HAP-1 (cell line): Measurements from ENCODE around the gene DNAJA1.

Experiments
- DNase-seq, 2 experiments: peaks; one replicate each; pipeline ENCODE4 v3.0.0-alpha.2; 2016 to 2020; ENCODE audit warnings: low spot score in 2 of 2
- H3K27me3 ChIP-seq: fragments of 250-450 bp; sonication (Bioruptor Pico); 2 replicates; pipeline ENCODE4 v1.5.1; 2020; ENCODE audit warnings: low read depth, mild to moderate bottlenecking, moderate library complexity
- H3K36me3 ChIP-seq: fragments of 250-450 bp; sonication (Bioruptor Pico); replicated peaks from 2 replicates; pipeline ENCODE4 v1.5.1; 2020; ENCODE audit warnings: mild to moderate bottlenecking
- H3K4me1 ChIP-seq: fragments of 250-450 bp; sonication (Bioruptor Pico); 2 replicates; pipeline ENCODE4 v1.5.1; 2020; ENCODE audit warnings: mild to moderate bottlenecking
- H3K4me3 ChIP-seq: fragments of 250-450 bp; sonication (Bioruptor Pico); 2 replicates; pipeline ENCODE4 v1.5.1; 2020; ENCODE audit warnings: mild to moderate bottlenecking, moderate library complexity
- H3K9me3 ChIP-seq: fragments of 250-450 bp; sonication (Bioruptor Pico); 2 replicates; pipeline ENCODE4 v1.5.1; 2020; ENCODE audit warnings: mild to moderate bottlenecking, moderate library complexity
- in situ Hi-C: fragments of 300-500 bp; cut with MboI; formaldehyde crosslinking; loops from 3 replicates; pipeline ENCODE4 v1.14.3; 2020; ENCODE audit warnings: low sequenced_read_pairs, inconsistent platforms, mixed read lengths

DNAJA1 gene

DNA sequence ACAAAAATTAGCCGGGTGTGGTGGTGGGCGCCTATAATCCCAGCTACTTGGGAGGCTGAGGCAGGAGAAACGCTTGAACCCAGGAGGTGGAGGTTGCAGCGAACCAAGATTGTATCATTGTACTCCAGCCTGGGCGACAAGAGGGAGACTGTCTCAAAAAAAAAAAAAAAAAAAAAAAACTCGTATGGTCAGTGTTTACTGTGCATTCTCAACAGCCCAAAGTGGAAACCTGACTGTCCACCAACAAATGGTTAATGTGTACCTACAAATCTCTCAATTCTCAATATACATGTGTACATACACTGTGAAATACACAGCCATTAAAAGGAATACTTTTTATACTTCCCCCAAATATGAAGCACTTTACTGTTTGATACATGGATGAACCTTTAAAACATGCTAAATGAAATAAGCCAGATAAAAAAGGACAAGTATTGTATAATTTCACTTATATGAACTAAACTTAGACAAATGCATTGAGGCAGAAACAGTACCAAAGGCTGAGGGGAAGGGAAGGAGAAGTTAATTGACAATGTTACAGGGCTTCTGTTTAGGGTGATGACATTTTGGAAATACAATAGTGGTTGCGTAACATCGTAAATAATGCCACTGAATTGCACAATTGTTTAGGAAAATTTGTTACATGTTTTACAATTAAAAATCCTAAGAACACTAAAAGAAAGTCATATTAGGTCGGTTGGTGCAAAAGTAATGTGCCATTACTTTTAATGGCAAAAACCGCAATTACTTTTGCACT, 16.5 kb downstream of the DNAJA1 start:
- Histone ChIP-seq H3K4me3 (no peak overlapping the region), H3K27me3 (no peaks in the 10 kb centered on the region), H3K36me3 (peaks cover 50% of the 10 kb centered on the region), H3K4me1 (peaks cover 5% of the 10 kb centered on the region), H3K9me3 (no peaks in the 10 kb centered on the region)
- in situ Hi-C loops = no loop called here
- DNase-seq = no peak

DNA sequence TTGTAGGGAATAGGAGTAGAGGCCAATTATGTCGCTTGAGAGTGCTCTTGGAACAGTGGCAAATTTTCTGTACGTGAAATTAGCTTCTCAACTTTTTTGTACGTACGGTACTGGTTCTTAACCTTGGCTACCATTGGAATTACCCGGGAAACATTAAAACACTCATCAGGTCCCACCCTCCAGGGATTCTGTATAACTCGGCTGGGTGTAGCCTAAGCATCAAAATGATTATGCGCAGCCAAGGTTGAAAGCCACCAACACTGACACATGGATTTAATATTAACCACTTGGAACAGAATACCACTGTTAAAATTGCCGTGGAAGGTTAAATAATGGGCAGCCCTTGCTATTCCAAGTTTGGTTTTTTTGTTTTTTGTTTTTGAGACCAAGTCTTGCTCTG, 17.4 kb downstream of the DNAJA1 start:
- Histone ChIP-seq H3K36me3 (peaks cover 45% of the 10 kb centered on the region), H3K27me3 (no peaks in the 10 kb centered on the region), H3K4me1 (peaks cover 5% of the 10 kb centered on the region), H3K4me3 (no peak overlapping the region), H3K9me3 (no peaks in the 10 kb centered on the region)
- in situ Hi-C loops = no loop called here
- no peak for DNase-seq

DNA sequence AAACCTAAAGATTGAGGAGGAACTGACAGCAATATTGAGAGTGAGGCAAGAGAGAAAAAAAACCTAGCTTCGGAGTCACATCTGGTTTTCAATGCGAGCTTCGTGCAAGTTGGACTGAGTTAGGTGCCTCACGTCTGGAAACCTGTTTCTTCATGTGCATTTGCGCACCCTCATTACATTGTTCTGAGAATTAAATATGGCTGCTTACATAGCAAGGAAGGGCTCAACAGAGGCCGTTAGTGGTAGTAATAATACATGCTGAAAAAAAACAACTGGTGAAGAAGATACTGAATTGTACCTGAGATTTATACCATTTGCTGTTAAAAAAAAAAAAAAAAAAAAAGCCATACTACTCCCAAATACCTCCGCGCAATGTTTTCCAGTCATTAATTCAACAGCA, 18.6 kb downstream of the DNAJA1 start:
- in situ Hi-C loops = no loop called here
- H3K4me1 ChIP-seq = peaks cover 5% of the 10 kb centered on the region
- H3K9me3 ChIP-seq = no peaks in the 10 kb centered on the region
- no peak overlapping the region for H3K4me3 ChIP-seq
- H3K36me3 ChIP-seq = peaks cover 45% of the 10 kb centered on the region
- no peaks in the 10 kb centered on the region for H3K27me3 ChIP-seq
- no peak for DNase-seq

DNA sequence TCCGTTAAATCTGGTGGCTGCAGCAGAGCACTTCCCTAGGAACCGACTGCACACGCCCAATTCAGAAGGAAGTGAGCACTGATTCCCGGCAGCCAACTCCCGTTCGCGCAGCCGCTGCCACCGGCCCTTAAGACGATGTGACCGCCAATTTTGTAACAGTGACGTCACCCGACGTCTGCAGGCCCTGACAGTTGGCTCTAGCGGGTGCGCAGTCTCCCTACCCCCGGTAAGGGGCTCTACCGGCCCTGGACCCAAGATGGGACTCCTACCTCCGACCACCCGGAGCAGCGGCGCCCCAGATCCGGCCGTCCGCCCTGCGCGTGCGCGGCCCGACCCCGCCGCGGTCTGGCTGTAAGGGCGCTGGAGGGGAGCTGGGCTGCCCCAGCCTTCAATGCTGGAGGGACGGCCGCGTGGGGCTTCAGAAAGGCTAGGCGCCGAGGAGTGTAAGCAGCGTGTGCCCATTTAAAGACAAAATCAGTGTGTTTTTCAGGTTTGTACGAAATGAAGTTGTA, 19.1 kb downstream of the DNAJA1 start:
- in situ Hi-C loops = no loop called here
- Histone ChIP-seq H3K36me3 (peaks cover 45% of the 10 kb centered on the region), H3K4me3 (no peak overlapping the region), H3K4me1 (peaks cover 5% of the 10 kb centered on the region), H3K27me3 (no peaks in the 10 kb centered on the region), H3K9me3 (no peaks in the 10 kb centered on the region)
- no peak for DNase-seq

DNA sequence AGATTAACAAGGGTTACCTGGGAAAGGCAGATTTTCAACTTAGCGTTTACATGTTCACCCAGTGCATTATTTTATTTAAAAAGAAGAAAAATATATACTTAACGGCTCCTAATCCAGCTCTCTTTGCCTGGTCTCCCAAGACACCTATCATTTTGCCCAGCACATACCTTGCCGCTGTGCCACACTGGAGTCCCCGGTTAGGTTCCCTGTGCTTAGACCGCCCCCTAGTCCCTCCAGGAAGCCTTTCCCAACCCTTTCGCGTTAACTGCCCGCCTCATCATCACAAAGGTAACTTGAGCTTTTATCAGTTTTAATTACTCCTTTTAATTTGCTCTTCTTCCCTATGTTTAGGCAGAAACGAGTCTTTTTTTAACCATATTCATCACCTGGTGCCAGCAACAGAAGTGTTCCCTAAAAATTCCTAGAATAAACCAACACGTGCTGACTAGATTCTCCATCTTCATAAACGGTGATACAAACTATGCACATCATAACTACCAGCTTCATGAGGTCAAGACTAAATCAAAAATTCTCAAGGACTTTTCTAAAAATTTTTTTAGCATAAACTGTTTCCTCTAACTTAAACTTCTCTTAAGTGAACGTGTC, 19.7 kb downstream of the DNAJA1 start:
- no peak for DNase-seq
- Histone ChIP-seq H3K4me3 (no peak overlapping the region), H3K9me3 (no peaks in the 10 kb centered on the region), H3K27me3 (no peaks in the 10 kb centered on the region), H3K36me3 (peaks cover 44% of the 10 kb centered on the region), H3K4me1 (peaks cover 5% of the 10 kb centered on the region)
- in situ Hi-C loops = no loop called here

DNA sequence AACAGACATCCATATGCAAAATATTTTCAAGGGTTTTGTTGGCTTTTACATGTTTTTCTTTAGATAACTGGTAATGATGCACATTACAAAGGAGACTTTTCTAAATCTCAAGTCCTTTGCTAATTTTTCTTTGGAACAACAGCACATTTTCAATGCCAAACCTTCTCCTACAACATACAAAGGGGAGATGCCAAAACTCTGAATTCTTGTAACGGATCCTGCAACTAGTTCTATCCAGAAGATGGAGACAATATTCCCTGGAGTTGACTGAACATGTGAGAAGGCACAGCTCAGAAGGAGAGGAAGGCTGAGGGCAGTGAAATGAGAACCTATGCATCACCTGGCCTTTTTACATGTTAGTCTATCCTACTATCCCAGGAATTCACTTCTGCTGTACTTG, 21.0 kb downstream of the DNAJA1 start:
- H3K9me3 ChIP-seq = no peaks in the 10 kb centered on the region
- in situ Hi-C loops = no loop called here
- peaks cover 5% of the 10 kb centered on the region for H3K4me1 ChIP-seq
- no peaks in the 10 kb centered on the region for H3K27me3 ChIP-seq
- peaks cover 36% of the 10 kb centered on the region for H3K36me3 ChIP-seq
- DNase-seq = no peak
- no peak overlapping the region for H3K4me3 ChIP-seq

DNA sequence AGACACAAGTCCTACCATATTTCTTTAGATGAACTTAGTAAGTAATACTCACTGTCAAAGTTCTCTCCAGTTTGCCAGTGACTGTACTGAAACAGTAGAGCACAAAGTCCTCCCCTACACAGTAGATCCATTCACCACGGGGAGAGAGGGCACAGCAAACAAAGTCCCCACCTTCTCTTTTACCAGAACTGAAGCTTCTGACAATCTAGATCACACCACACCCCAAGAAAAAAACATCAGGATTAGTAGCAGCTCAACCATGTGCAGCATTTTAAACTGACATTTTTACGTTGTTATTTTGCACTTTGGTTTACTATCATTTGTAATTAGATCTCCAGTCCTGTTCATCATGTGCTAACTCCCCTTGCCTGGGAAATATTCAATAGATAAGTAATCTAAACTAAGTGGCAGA, 23.0 kb downstream of the DNAJA1 start:
- H3K27me3 ChIP-seq = no peaks in the 10 kb centered on the region
- H3K4me1 ChIP-seq = no peaks in the 10 kb centered on the region
- peaks cover 53% of the 10 kb centered on the region for H3K36me3 ChIP-seq
- no peak for DNase-seq
- in situ Hi-C loops = no loop called here
- no peaks in the 10 kb centered on the region for H3K9me3 ChIP-seq
- no peak overlapping the region for H3K4me3 ChIP-seq

DNA sequence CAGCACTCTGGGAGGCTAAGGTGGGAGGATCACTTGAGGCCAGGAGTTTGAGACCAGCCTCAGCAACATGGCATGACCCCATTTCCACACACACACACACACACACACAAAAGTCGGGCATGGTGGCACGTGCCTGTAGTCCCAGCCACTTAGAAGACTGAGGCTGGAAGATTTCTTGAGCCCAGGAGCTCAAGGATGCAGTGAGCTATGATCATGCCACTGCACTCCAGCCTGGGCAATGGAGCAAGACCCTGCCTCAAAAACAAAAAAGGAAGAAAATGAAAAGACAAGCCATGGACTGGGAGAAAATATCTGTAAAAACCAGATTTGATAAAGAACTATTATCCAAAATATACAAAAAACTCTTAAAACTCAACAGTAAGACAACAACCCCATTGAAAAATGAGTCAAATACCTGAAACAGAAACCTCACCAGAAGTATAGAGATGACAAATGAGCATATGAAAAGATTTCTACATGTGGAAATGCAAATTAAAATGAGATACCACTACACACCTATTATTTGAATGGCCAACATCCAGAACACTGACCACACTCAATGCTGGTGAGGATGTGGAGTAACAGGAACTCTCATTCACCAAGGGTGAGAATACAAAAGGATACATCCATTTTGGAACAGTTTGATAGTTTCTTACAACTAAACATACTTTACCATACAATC, 24.7 kb downstream of the DNAJA1 start:
- no peaks in the 10 kb centered on the region for H3K27me3 ChIP-seq
- DNase-seq = no peak
- in situ Hi-C loops = no loop called here
- peaks cover 66% of the 10 kb centered on the region for H3K36me3 ChIP-seq
- H3K4me3 ChIP-seq = no peak overlapping the region
- H3K9me3 ChIP-seq = no peaks in the 10 kb centered on the region
- H3K4me1 ChIP-seq = no peaks in the 10 kb centered on the region

DNA sequence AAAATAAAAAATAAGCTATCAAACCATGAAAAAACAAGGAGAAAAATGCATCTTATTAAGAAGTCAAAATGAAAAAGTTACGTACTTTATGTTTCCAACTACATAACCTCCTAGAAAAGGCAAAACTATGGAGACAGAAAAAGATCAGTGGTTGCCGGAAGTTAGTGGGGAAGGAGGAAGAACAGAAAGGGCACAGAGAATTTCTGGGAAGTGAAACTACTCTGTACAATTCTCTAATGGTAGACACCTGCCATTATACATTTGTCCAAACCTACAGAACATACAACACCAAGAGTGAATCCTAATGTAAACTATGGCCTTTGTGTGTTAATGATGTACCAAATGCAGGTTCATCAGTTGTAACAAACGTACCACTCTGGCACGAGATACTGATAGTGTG, 26.1 kb downstream of the DNAJA1 start:
- no peaks in the 10 kb centered on the region for H3K27me3 ChIP-seq
- no peak overlapping the region for H3K4me3 ChIP-seq
- no peak for DNase-seq
- H3K36me3 ChIP-seq = peaks cover 68% of the 10 kb centered on the region
- no peaks in the 10 kb centered on the region for H3K9me3 ChIP-seq
- in situ Hi-C loops = no loop called here
- H3K4me1 ChIP-seq = no peaks in the 10 kb centered on the region

DNA sequence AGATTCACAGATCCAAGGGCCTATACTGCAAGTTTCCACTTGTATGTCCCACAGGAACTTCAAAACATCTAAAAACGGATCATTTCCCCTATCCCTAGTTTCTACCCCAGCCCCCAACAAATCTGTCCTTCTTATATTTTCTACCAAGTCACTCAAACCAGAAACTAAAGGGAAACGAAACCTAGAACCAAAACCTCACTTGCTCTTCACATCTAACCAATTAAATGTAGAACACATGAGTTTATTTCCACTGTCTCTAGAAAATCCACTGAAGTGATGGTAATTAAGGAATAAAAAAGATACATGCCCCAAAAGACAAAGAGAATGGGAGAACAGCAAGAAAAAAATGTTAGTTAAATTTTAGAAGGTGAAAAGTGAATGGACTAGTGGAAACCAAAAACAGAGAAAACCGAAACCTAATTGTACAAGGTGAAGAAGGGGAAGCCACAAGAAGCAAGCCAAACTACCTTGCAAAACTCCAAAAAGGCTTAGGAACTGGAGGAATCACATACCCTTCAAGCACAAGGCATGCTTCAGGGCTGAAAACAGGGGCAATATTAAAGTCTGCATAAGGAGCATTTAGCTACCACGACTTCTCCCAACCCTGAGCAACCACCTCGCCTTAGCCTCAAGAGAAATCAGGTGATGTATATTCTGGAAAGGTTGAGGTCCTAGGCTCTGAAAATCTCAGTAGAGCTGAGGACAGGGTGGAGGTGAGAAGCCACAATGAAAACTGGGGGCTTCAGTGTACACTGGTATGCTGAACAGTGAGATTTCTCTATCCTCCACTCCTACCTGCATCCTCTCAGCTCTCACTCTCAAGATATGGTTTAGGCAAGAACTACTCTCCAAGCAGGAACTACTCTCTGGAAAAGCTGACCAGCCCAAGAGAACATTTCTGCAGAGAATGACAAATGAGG, 40.3 kb downstream of the DNAJA1 start:
- H3K27me3 ChIP-seq = no peaks in the 10 kb centered on the region
- in situ Hi-C loops = no loop called here
- H3K9me3 ChIP-seq = no peaks in the 10 kb centered on the region
- no peak for DNase-seq
- H3K4me3 ChIP-seq = no peak overlapping the region
- H3K36me3 ChIP-seq = peaks cover 70% of the 10 kb centered on the region
- H3K4me1 ChIP-seq = no peaks in the 10 kb centered on the region

DNA sequence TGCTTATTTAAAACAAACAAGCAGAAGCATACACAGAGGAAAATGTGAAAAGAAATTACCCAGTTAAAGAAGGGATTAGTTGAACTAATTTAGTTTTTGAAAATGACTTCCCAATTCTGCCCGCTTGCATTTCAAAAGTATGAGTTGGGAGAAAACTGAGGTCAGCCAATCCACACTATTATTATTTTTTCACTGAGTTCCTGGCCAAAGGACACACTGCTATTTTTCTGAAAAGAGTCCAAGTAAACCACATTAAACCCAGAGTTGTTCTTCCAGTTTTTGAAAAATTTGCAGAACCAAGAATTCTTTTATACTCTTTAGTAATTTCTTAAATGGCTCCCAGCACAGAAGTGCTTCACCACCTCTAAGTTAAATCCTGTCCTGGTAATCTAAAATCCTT, 43.9 kb downstream of the DNAJA1 start:
- peaks cover 74% of the 10 kb centered on the region for H3K36me3 ChIP-seq
- in situ Hi-C loops = no loop called here
- H3K4me1 ChIP-seq = no peaks in the 10 kb centered on the region

DNA sequence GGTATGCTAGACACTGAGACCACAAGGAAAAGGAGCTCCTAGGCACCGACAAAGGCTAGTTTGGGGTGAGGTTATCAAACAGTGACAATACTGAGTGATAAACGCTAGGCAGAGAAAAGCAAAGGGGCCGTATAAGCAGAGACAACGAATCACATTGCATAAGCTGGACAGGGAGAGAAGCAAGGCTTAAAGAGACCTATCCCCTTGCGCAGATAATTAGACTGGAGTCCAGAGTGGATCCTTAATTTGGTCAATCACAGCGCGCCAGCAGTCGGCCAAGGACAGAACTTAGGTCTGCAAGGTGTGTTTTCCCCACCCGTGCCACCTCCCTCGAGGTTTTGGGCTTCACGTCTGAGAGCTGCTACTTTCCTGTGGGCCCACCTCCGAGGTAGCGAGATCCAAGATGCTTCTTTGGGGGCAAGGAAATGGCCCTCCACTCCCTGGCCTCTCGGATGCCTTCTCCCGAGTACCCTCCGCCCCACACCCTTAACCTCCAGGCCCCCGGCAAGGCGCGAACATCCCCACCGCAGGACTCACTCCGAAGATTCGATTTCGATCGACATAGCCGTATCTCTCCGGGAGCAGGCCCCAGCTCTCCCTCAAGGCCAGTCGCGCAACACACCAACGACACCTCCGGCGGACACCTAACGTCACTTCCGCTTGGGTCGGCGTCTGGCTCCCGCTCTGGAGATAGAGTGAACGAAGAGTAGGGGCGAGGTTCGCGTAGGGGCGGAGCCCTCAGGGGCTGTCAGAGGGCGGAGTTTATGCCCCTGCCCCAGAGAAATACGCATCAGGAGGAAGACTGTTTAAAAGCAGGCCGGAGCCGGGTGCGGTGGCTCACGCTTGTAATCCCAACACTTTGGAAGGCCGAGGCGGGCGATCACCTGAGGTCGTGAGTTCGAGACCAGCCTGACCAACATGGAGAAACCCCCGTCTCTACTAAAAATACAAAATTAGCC, 51.3 kb downstream of the DNAJA1 start, which contains the start of gene SMU1:
Gene SMU1, minus strand, starts transcription at position 629 of the 959 bp plus-strand sequence. Its CDS starts 66 bp downstream, at position 563.
- H3K4me1 ChIP-seq = no peaks in the 10 kb centered on the region
- no peaks in the 10 kb centered on the region for H3K9me3 ChIP-seq
- in situ Hi-C loops = no loop called here
- H3K36me3 ChIP-seq = peaks cover 25% of the 10 kb centered on the region
- H3K4me3 ChIP-seq = peak within 1 kb of the TSS; percentile 91
- no peaks in the 10 kb centered on the region for H3K27me3 ChIP-seq
- DNase-seq = peak; percentile 97 to 98

More for the DNA sequence above, 43.9 kb downstream of the DNAJA1 start:
- Histone ChIP-seq H3K4me3 (no peak overlapping the region), H3K27me3 (no peaks in the 10 kb centered on the region), H3K9me3 (no peaks in the 10 kb centered on the region)
- DNase-seq = no peak
